Spleen (tissue), 11 donors: ENCODE results near the gene CHCHD3. TPM values are rescaled to one million over a fixed set of nuclear protein-coding genes. Genes with fewer than 3 reads are reported as not detected.
"Not testable (repeated sequence)": the region's sequence is repeated elsewhere in the genome, so short reads cannot be mapped to it uniquely, and the experiment has no call there.

ENCODE experiments used
- DNase-seq: peaks from one replicate; pipeline ENCODE4 v3.0.0-alpha.2; 2020
- H3K27ac ChIP-seq, 8 donors: fragments of 200-600 bp; sonication (generic) in 7 of 8; 1 replicate in 4 of 8; 2 replicates in 4 of 8; pipeline versions ENCODE4 v1.5.0 to v1.8.0; 2016 to 2021; ENCODE audit warnings: inconsistent platforms in 4 of 8, mild to moderate bottlenecking in 4 of 8, moderate library complexity in 1 of 8
- H3K27me3 ChIP-seq, 7 donors: fragments of 200-600 bp; sonication (generic) in 6 of 7; replicated peaks in 1 of 7; 1 replicate in 4 of 7; 2 replicates in 3 of 7; pipeline versions ENCODE4 v1.5.0 to v1.8.0; 2016 to 2021; ENCODE audit warnings: inconsistent platforms in 3 of 7, mild to moderate bottlenecking in 1 of 7
- H3K36me3 ChIP-seq, 6 donors: fragments of 200-600 bp; sonication (generic) in 5 of 6; 1 replicate in 4 of 6; 2 replicates in 2 of 6; pipeline versions ENCODE4 v1.5.0 to v1.8.0; 2016 to 2021; ENCODE audit warnings: inconsistent platforms in 2 of 6
- H3K4me1 ChIP-seq, 6 donors: fragments of 200-600 bp; sonication (generic) in 5 of 6; 1 replicate in 3 of 6; 2 replicates in 3 of 6; pipeline versions ENCODE4 v1.5.0 to v1.8.0; 2016 to 2021; ENCODE audit warnings: inconsistent platforms in 3 of 6
- H3K4me3 ChIP-seq, 8 donors: fragments of 200-600 bp; sonication (generic) in 7 of 8; 1 replicate in 4 of 8; 2 replicates in 4 of 8; pipeline versions ENCODE4 v1.5.0 to v1.8.0; 2016 to 2021; ENCODE audit warnings: inconsistent platforms in 4 of 8, mild to moderate bottlenecking in 4 of 8, moderate library complexity in 2 of 8
- H3K9me3 ChIP-seq, 8 donors: fragments of 200-600 bp; sonication (generic) in 7 of 8; 1 replicate in 4 of 8; 2 replicates in 4 of 8; pipeline versions ENCODE4 v1.5.0 to v1.8.0; 2016 to 2021; ENCODE audit warnings: inconsistent platforms in 4 of 8
- POLR2A ChIP-seq, 3 donors: fragments of 450-650 bp; IDR thresholded peaks; one replicate each; pipeline ENCODE4 v1.5.1; 2017; ENCODE audit warnings: antibody characterized with exemption in 3 of 3, mild to moderate bottlenecking in 1 of 3
- POLR2AphosphoS5 ChIP-seq, 3 donors: sonication (generic); formaldehyde crosslinking; IDR thresholded peaks; one replicate each; pipeline ENCODE4 v1.5.1; 2017; ENCODE audit warnings: antibody characterized with exemption in 3 of 3
- WGBS, 5 donors: extraction: QIAGEN DNeasy Blood & Tissue Kit in 3 of 5; methylation state at CpG; one replicate each; pipeline versions ENCODE4 v1.1.5 to v1.1.7; 2013 to 2018; 5-methylcytosine and 5-hydroxymethylcytosine counted together
- intact Hi-C: fragments of 100-400 bp; cut with DNase I; formaldehyde crosslinking; loops from one replicate; pipeline ENCODE4 v1.15.0; 2023; ENCODE audit warnings: low total_unique reads
- polyA plus RNA-seq, 3 donors: library from polyadenylated mRNA; stranded (reverse); fragments of 200-250 nt; gene quantifications; one replicate each; pipeline ENCODE4 v1.2.1, GENCODE V29; 2013
- total RNA-seq, 7 donors: library from RNA; depleted of rRNA in 3 of 7; stranded (reverse); fragments of >200 nt in 3 of 7; fragmentation: NEBNext Ultra II Directional in 4 of 7; extraction: Animal tissue kit (Norgen Biotek cat#: 25700) in 4 of 7; gene quantifications; one replicate each; pipeline versions ENCODE4 v1.1.0 to v1.2.1, GENCODE V29; 2016 to 2021
- TF ChIP-seq, protein P1 (sequence below), 11 experiments: fragments of 200-600 bp in 7 of 11; fragments of 450-650 bp in 4 of 11; sonication (generic) in 4 of 11; IDR thresholded peaks in 8 of 11; conservative IDR thresholded peaks in 3 of 11; 1 replicate in 7 of 11; 2 replicates in 4 of 11; pipeline versions ENCODE4 v1.4.0 to v1.8.0; 2016 to 2021; ENCODE audit warnings: antibody characterized with exemption in 11 of 11, inconsistent platforms in 4 of 11, mild to moderate bottlenecking in 1 of 11
- donor health status: healthy with polysubstance abuse.
- donor health status: DM: no; HTN: no; CAD: no; lungs with moderate emphysema.
- donor health status: DM: no; HTN: no; CAD: no.
- donor health status: Bipolar disorder and iron deficiency.
- donor health status: healthy.
- donor health status: DM: no; HTN: no; CAD: no.
- donor health status: DM: yes; HTN: yes; CAD: no.

The CHCHD3 gene
- total and polyA plus RNA-seq, 10 donors, result 18.6 to 60.3 (median 38.8) TPM

DNA sequence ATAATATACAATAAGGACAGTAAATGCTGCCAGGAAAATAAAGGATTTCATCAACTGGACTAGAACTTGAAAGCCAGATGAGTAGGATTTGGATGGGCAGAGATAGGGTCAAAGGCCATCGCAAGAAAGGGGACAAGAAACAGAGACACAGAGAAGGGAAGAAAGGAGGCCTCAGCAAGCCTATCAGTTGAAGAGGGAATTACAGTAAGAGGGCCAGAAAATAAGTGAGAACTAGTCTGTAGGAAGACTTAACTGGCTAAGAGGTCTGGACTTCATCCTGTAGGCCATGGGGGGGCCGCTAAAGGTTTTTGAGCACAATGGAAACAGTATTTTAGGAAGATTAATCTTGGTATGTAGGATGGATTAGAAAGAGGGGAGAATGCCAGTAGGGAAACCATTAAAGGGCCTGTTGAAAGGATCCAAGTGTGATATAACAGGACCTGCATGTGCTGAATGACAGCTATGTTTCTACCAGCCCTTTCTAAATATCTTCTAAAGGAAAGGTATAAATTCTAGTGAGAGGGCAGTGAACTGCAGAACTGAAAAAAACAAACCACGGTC, 174.4 kb downstream of the CHCHD3 start:
- peaks cover 0 to 39% (median 0%) of the 10 kb centered on the region in 6 donors for H3K36me3 ChIP-seq
- H3K9me3 ChIP-seq, result peaks cover 0 to 5% (median 0%) of the 10 kb centered on the region in 8 donors
- TF ChIP-seq POLR2A (IDR thresholded peaks at IDR 0.05) (no peak), POLR2AphosphoS5 (IDR thresholded peaks at IDR 0.05) (no peak)
- TF ChIP-seq, protein P1, sequence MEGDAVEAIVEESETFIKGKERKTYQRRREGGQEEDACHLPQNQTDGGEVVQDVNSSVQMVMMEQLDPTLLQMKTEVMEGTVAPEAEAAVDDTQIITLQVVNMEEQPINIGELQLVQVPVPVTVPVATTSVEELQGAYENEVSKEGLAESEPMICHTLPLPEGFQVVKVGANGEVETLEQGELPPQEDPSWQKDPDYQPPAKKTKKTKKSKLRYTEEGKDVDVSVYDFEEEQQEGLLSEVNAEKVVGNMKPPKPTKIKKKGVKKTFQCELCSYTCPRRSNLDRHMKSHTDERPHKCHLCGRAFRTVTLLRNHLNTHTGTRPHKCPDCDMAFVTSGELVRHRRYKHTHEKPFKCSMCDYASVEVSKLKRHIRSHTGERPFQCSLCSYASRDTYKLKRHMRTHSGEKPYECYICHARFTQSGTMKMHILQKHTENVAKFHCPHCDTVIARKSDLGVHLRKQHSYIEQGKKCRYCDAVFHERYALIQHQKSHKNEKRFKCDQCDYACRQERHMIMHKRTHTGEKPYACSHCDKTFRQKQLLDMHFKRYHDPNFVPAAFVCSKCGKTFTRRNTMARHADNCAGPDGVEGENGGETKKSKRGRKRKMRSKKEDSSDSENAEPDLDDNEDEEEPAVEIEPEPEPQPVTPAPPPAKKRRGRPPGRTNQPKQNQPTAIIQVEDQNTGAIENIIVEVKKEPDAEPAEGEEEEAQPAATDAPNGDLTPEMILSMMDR (IDR thresholded peaks at IDR 0.05 in 8 of 11, conservative IDR thresholded peaks at IDR 0.05 in 3 of 11), result no peak
- DNase-seq, result no peak
- H3K4me3 ChIP-seq, result no peak overlapping the region
- H3K4me1 ChIP-seq, result peaks cover 0 to 11% (median 0%) of the 10 kb centered on the region in 6 donors
- H3K27me3 ChIP-seq, result no peaks in the 10 kb centered on the region
- 87 to 97% (median 95%) methylated on average over 3 of the region's 3 CpGs for WGBS, 5 donors
- H3K27ac ChIP-seq, result no peak overlapping the region
- intact Hi-C loops, result no loop called here

DNA sequence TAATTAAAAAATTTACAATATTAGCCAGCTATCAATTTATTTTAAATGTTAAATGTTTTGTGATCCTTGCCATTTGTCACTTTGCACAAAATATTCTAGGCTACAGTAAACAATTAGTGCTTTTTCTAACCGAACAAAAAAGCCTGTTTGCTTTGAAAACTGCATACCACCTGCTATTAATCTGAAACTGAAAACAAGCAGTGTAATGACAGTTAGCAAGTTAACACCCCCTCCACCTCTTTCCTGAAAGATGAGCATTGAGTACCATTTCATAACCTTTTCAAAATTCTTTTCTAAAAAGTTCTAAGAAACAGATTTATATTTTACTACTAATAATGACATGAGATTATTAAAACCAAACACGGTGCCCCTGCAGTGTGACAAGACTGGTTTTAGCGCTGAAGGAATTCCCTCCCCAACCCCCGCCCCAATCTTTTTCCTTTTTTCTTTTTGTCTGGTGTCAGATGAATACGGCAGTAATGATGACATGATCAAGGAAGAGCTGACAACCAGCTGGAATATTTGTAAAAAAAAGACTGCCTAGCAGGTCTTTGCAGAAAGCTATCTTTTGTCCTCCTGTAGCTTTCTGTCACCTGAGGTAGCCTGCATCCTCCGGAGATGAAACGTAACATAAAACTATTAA, 175.6 kb downstream of the CHCHD3 start:
- Histone ChIP-seq H3K4me3 (no peak overlapping the region), H3K9me3 (peaks cover 0 to 8% (median 0%) of the 10 kb centered on the region in 8 donors), H3K4me1 (peaks cover 0 to 11% (median 0%) of the 10 kb centered on the region in 6 donors), H3K36me3 (peaks cover 0 to 34% (median 0%) of the 10 kb centered on the region in 6 donors), H3K27ac (no peak overlapping the region), H3K27me3 (no peaks in the 10 kb centered on the region)
- intact Hi-C loops, result no loop called here
- 74 to 87% (median 83%) methylated on average over 7 of the region's 7 CpGs for WGBS, 5 donors
- TF ChIP-seq, protein P1 (IDR thresholded peaks at IDR 0.05 in 8 of 11, conservative IDR thresholded peaks at IDR 0.05 in 3 of 11), result no peak
- TF ChIP-seq POLR2AphosphoS5 (IDR thresholded peaks at IDR 0.05) (no peak), POLR2A (IDR thresholded peaks at IDR 0.05) (no peak)
- DNase-seq, result no peak

DNA sequence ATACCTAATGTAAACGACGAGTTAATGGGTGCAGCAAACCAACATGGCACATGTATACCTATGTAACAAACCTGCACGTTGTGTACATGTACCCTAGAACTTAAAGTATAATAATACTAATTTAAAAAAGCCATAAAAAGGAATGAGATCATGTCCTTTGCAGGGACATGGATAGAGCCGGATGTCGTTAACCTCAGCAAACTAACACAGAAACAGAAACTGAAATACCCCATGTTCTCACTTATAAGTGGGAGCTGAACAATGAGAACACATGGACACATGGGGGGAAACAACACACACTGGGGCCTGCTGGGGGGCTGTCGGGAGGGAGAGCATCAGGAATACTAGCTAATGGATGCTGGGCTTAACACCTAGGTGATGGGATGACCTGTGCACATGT, 176.8 kb downstream of the CHCHD3 start:
- peaks cover 0 to 11% (median 0%) of the 10 kb centered on the region in 6 donors for H3K4me1 ChIP-seq
- H3K27me3 ChIP-seq, H3K4me3 ChIP-seq, H3K9me3 ChIP-seq, DNase-seq, H3K27ac ChIP-seq, intact Hi-C loops: not testable (repeated sequence)
- peaks cover 0 to 33% (median 0%) of the 10 kb centered on the region in 6 donors for H3K36me3 ChIP-seq
- WGBS, 5 donors, result 80 to 87% (median 82%) methylated on average over 6 of the region's 6 CpGs

DNA sequence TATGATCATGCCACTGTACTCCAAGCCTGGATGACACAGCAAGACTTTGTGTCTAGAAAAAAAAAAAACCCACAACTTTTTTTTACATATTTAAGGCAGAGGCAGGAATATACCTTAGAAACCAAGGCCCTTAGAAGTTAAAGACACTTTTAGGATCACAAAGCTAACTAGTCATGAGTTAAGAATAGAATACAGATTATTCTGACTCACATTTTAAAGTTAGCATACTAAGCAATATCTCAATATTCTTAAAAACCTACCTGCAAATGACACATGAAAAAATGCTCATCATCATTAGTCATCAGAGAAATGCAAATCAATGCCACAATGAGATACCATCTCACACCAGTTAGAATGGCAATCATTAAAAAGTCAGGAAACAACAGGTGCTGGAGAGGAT, 177.7 kb downstream of the CHCHD3 start:
- H3K27ac ChIP-seq, result no peak overlapping the region
- H3K4me1 ChIP-seq, result peaks cover 0 to 11% (median 0%) of the 10 kb centered on the region in 6 donors
- H3K27me3 ChIP-seq, result no peaks in the 10 kb centered on the region
- TF ChIP-seq POLR2A (IDR thresholded peaks at IDR 0.05) (no peak), POLR2AphosphoS5 (IDR thresholded peaks at IDR 0.05) (no peak)
- TF ChIP-seq, protein P1 (IDR thresholded peaks at IDR 0.05 in 8 of 11, conservative IDR thresholded peaks at IDR 0.05 in 3 of 11), result no peak
- intact Hi-C loops, result no loop called here
- H3K9me3 ChIP-seq, result peaks cover 0 to 8% (median 0%) of the 10 kb centered on the region in 8 donors
- no peak overlapping the region for H3K4me3 ChIP-seq
- DNase-seq, result no peak
- peaks cover 0 to 32% (median 0%) of the 10 kb centered on the region in 6 donors for H3K36me3 ChIP-seq

DNA sequence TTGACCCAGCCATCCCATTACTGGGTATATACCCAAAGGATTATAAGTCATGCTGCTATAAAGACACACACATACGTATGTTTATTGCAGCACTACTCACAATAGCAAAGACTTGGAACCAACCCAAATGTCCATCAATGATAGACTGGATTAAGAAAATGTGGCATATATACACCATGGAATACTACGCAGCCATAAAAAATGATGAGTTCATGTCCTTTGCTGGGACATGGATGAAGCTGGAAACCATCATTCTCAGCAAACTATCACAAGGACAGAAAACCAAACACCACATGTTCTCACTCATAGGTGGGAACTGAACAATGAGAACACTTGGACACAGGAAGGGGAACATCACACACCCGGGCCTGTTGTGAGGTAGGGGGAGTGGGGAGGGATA, 179.6 kb downstream of the CHCHD3 start:
- WGBS, 5 donors, result 93 to 98% (median 96%) methylated on average over 3 of the region's 3 CpGs
- not testable (repeated sequence) for DNase-seq

More for the DNA sequence above, 179.6 kb downstream of the CHCHD3 start:
- H3K4me3 ChIP-seq, intact Hi-C loops, H3K27ac ChIP-seq, H3K9me3 ChIP-seq, H3K27me3 ChIP-seq: not testable (repeated sequence)
- peaks cover 0 to 11% (median 0%) of the 10 kb centered on the region in 6 donors for H3K4me1 ChIP-seq
- peaks cover 0 to 41% (median 2%) of the 10 kb centered on the region in 6 donors for H3K36me3 ChIP-seq
